LNCaP clone FGC (cell line): ENCODE results near the gene GLYR1.

Experiments used
- DNase-seq: peaks from one replicate; pipeline ENCODE4 v3.0.0-alpha.2; 2011; ENCODE audit warnings: low read depth
- H3K4me3 ChIP-seq: 2 replicates; pipeline ENCODE4 v1.5.1; 2011; ENCODE audit warnings: mild to moderate bottlenecking, low read depth, low read length, control low read depth
- CTCF ChIP-seq: IDR thresholded peaks from 2 replicates; pipeline ENCODE4 v1.5.1; 2012; ENCODE audit warnings: mild to moderate bottlenecking; ENCODE audit not compliant: control insufficient read depth, insufficient read depth; ENCODE audit errors: extremely low read depth

GLYR1 gene

GRCh38 chr16:4797805-4798252 lies 49.3 kb downstream of the GLYR1 start:
- TF ChIP-seq CTCF: no peak
- no peak for DNase-seq
- no peak overlapping the region for H3K4me3 ChIP-seq

GRCh38 chr16:4796982-4797804 lies 49.9 kb downstream of the GLYR1 start:
- no peak for TF ChIP-seq CTCF
- H3K4me3 ChIP-seq: no peak overlapping the region
- no peak for DNase-seq

DNA sequence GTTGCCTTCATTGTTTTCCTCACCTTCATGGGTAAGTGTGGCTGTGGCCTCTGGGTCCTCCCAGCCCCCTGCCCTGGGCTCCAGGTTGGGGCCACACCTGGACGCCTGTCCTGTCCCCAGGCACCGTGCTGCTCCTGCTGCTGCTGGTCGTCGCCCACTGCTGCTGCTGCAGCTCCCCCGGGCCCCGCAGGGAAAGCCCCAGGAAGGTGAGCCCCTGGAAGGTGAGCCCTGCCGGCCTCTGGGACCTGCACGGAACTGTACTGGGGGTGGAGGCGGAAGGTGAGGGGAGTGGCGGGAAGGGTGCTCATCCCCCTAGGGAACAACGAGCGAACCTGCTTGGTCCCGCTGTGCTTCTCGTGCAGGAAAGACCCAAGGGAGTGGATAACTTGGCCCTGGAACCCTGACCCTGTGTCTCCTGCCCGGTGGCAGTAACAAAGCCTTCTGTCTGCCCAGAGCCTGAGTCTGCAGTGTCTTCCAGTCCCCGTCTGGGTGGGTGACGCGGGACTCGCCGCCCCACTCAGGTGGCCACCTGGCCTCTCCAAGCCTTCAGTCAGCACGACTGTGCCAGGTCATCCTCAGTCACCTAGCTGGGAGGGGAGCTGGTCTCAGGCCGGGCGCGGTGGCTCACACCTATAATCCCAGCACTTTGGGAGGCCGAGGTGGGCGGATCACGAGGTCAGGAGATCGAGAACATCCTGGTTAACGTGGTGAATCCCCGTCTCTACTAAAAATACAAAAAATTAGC lies 51.1 kb downstream of the GLYR1 start:
- no peak for TF ChIP-seq CTCF
- no peak overlapping the region for H3K4me3 ChIP-seq
- DNase-seq: no peak

DNA sequence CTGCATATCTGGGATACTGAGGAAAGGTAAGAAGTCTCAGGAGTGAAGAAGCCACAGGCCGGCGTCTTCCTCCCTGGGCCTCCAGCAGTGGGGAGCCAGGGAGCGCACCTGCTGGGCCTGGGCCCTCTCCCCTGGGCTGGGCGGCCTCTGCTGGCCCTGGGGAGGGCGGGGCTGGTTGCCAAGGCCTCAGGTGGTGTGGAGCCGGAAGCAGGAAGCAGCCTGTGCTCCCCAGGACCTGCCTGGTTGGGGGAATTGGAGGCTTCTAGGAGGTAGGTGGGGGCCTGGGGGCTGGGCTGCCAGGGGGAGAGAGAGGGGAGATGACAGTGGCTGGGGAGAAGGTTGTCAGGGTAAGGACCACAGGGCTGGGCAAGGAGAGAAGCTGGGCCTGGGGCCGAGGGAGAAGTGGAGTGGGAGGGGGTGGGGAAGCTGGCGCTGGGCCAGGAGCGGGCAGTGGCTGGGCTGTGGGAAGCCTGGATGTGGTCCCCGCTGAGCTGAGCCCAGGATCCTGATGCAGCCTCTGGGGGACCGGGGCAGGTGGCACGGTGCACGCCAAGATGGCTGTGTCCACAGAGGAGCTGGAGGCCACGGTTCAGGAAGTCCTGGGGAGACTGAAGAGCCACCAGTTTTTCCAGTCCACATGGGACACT lies 51.8 kb downstream of the GLYR1 start, which contains the start of gene SMIM22:
Gene SMIM22, plus strand, starts transcription at position 189 of the 647 bp plus-strand sequence. Its CDS starts 366 bp downstream, at position 555.
- H3K4me3 ChIP-seq: no peak within 1 kb of the TSS
- TF ChIP-seq CTCF: no peak
- no peak for DNase-seq

DNA sequence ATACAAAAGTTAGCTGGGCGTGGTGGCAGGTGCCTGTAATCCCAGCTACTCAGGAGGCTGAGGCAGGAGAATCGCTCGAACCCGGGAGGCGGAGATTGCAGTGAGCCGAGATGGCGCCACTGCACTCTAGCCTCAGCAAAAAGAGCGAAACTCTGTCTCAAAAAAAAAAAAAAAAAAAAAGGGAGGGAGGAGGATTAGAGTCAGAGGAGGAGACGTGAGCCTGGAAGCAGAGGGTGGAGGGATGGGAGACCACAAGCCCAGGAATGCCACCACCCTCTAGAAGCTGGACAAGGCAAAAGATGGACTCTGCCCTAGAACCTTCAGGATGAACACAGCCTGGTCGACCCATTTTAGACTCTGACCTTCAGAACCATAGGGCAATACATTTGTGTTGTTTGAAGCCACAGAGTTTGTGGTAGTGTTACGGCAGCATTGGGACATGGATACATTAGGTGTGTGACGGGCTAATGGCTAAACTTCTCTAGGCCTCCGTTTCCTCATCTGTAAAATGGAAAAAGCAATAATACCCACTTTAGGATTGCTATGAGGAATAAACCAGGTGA lies 54.1 kb downstream of the GLYR1 start:
- H3K4me3 ChIP-seq: no peak overlapping the region
- DNase-seq: no peak
- no peak for TF ChIP-seq CTCF

GRCh38 chr16:4790871-4791270 lies 56.2 kb downstream of the GLYR1 start:
- TF ChIP-seq CTCF: no peak
- H3K4me3 ChIP-seq: no peak overlapping the region
- DNase-seq: no peak
